ENCODE results near the gene GSG1L. TPM values are rescaled to one million over a fixed set of nuclear protein-coding genes. Genes with fewer than 3 reads are reported as not detected.

GSG1L gene
- polyA plus RNA-seq, 4 donors, result 0.09 to 0.22 TPM; not detected in 2

DNA sequence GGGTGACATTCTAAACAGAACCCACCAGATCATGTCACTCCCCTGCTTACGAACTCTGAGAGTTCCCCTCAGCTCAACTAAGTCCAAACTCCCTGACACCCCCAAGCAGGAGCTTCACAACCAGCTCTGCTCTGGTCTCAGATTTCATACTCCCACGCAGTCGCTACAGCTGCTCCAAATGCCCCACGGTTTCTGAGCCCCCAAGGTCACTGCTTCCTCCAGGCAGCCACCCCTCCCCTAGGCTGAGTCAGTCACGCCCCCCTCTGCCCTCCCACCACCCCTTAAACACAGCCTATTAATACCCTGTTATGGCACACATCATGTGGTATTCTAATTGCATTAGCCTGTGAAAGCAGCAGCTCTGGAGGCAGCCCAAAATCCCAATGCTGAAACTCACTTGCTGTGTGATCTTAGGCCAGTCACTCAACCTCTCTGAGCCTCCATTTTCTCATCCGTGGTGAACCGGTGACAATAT is 51.5 kb downstream of the GSG1L start:
- Histone ChIP-seq H3K27me3 (ENCODE audit: control insufficient read depth in 3 of 3, insufficient read depth in 3 of 3, low read length in 3 of 3) (peaks cover 0 to 3% (median 0%) of the 10 kb centered on the region in 3 donors), H3K9me3 (ENCODE audit: control insufficient read depth in 2 of 2, insufficient read depth in 1 of 2, low read depth in 1 of 2, low read length in 1 of 2) (no peaks in the 10 kb centered on the region), H3K4me1 (ENCODE audit: control insufficient read depth in 3 of 3, insufficient read depth in 2 of 3, low read depth in 1 of 3, low read length in 2 of 3) (no peaks in the 10 kb centered on the region), H3K4me3 (ENCODE audit: low read depth in 1 of 3, low read length in 3 of 3) (no peak overlapping the region), H3K36me3 (ENCODE audit: control insufficient read depth in 3 of 3, insufficient read depth in 2 of 3, low read depth in 1 of 3, low read length in 3 of 3) (no peaks in the 10 kb centered on the region), H3K27ac (ENCODE audit: low read depth in 1 of 3, low read length in 2 of 3) (no peak overlapping the region)
- 44 to 48% (median 45%) methylated on average over 7 of the region's 7 CpGs for WGBS, 3 donors
- DNase-seq (no peak), FAIRE-seq (no peak)

DNA sequence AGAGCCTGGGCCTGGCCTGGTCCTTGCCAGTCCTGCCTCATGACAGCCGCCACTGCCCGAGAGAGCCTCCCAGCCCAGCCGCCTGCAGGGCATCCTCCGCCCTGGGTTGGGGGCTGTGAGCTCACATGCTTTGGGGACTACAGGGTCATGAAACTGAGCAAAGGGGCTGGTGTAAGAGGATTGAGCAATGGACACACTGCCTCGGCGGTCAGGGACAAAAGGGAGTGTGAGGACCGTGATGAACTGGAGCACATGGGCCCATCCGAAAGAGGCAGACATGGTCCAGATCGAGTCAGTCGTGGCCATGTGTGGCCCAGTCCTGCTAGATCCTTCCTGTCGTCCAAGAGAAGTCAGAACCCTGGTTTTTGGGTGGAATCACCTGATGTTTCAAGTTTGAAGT is 52.3 kb downstream of the GSG1L start:
- Histone ChIP-seq H3K27ac (ENCODE audit: low read depth in 1 of 3, low read length in 2 of 3) (no peak overlapping the region), H3K27me3 (ENCODE audit: control insufficient read depth in 3 of 3, insufficient read depth in 3 of 3, low read length in 3 of 3) (peaks cover 0 to 3% (median 0%) of the 10 kb centered on the region in 3 donors), H3K36me3 (ENCODE audit: control insufficient read depth in 3 of 3, insufficient read depth in 2 of 3, low read depth in 1 of 3, low read length in 3 of 3) (no peaks in the 10 kb centered on the region), H3K4me1 (ENCODE audit: control insufficient read depth in 3 of 3, insufficient read depth in 2 of 3, low read depth in 1 of 3, low read length in 2 of 3) (no peaks in the 10 kb centered on the region), H3K9me3 (ENCODE audit: control insufficient read depth in 2 of 2, insufficient read depth in 1 of 2, low read depth in 1 of 2, low read length in 1 of 2) (no peaks in the 10 kb centered on the region), H3K4me3 (ENCODE audit: low read depth in 1 of 3, low read length in 3 of 3) (no peak overlapping the region)
- WGBS, 3 donors, result 83 to 87% (median 85%) methylated on average over 11 of the region's 11 CpGs
- FAIRE-seq (no peak), DNase-seq (no peak)

DNA sequence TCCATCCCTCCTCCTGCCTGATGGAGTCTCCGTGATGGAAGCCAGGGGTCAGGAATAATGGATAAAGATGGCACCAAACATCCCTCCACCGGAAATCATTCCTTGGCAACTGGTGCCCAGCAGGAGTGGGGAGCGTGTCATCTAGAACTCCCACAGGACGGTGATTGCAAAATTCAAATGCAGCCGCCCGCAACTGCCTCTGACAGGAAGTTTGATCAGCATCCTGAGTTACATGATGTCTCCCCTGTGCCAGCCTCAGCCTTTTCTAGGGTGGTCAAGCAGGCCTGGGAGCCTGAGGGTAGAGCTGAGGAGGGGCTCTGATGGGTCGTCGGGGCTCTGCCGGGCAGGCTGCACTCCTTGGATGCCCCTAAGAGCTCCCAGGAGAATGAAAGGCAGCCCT is 52.8 kb downstream of the GSG1L start:
- DNase-seq (no peak), FAIRE-seq (no peak)
- no peaks in the 10 kb centered on the region for H3K9me3 ChIP-seq (ENCODE audit: control insufficient read depth in 2 of 2, insufficient read depth in 1 of 2, low read depth in 1 of 2, low read length in 1 of 2)
- H3K36me3 ChIP-seq (ENCODE audit: control insufficient read depth in 3 of 3, insufficient read depth in 2 of 3, low read depth in 1 of 3, low read length in 3 of 3), result no peaks in the 10 kb centered on the region
- H3K4me1 ChIP-seq (ENCODE audit: control insufficient read depth in 3 of 3, insufficient read depth in 2 of 3, low read depth in 1 of 3, low read length in 2 of 3), result no peaks in the 10 kb centered on the region
- peaks cover 0 to 3% (median 0%) of the 10 kb centered on the region in 3 donors for H3K27me3 ChIP-seq (ENCODE audit: control insufficient read depth in 3 of 3, insufficient read depth in 3 of 3, low read length in 3 of 3)
- no peak overlapping the region for H3K27ac ChIP-seq (ENCODE audit: low read depth in 1 of 3, low read length in 2 of 3)
- WGBS, 3 donors, result 60 to 65% (median 63%) methylated on average over 9 of the region's 9 CpGs
- no peak overlapping the region for H3K4me3 ChIP-seq (ENCODE audit: low read depth in 1 of 3, low read length in 3 of 3)

DNA sequence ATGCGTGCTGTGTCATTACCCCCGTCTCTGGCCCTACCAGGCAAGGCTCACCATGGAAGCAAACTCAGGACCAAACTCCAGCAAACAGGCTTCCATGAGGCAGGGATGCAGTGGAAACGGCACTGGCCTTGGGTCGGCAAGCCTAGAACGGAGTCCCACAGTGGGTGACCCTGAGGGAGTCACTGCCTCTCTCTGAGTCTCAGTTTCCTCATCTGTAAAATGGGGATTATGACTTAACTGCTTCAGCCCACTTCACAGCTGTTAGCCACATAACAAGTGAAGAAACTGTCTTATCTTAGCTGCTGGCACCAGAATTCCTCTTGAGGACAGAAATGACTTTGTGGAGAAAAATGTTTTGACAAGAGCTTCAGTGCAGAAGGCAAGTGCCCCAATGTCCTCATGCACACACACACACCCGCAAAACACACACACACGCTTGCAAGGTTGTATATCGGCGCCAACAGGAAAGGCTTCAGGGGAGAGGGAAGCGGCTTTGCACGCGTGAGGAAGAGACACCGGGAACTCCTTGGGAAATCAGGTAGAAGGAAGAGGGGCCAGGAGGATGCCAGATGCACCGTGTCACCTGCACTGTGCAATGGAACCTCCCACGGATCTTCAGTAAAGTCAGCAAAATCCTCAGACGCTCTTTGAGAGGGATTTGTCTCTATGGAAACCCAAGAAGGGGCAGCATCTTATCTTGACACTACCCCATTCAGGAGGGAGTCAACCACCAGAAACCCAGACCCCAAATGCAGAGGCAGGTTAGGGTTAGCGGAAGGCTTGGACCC is 53.7 kb downstream of the GSG1L start:
- Histone ChIP-seq H3K36me3 (ENCODE audit: control insufficient read depth in 3 of 3, insufficient read depth in 2 of 3, low read depth in 1 of 3, low read length in 3 of 3) (no peaks in the 10 kb centered on the region), H3K27ac (ENCODE audit: low read depth in 1 of 3, low read length in 2 of 3) (no peak overlapping the region), H3K27me3 (ENCODE audit: control insufficient read depth in 3 of 3, insufficient read depth in 3 of 3, low read length in 3 of 3) (peaks cover 0 to 2% (median 0%) of the 10 kb centered on the region in 3 donors), H3K4me3 (ENCODE audit: low read depth in 1 of 3, low read length in 3 of 3) (no peak overlapping the region), H3K9me3 (ENCODE audit: control insufficient read depth in 2 of 2, insufficient read depth in 1 of 2, low read depth in 1 of 2, low read length in 1 of 2) (no peaks in the 10 kb centered on the region), H3K4me1 (ENCODE audit: control insufficient read depth in 3 of 3, insufficient read depth in 2 of 3, low read depth in 1 of 3, low read length in 2 of 3) (no peaks in the 10 kb centered on the region)
- 63 to 76% (median 71%) methylated on average over 17 of the region's 17 CpGs for WGBS, 3 donors
- FAIRE-seq (no peak), DNase-seq (no peak)

DNA sequence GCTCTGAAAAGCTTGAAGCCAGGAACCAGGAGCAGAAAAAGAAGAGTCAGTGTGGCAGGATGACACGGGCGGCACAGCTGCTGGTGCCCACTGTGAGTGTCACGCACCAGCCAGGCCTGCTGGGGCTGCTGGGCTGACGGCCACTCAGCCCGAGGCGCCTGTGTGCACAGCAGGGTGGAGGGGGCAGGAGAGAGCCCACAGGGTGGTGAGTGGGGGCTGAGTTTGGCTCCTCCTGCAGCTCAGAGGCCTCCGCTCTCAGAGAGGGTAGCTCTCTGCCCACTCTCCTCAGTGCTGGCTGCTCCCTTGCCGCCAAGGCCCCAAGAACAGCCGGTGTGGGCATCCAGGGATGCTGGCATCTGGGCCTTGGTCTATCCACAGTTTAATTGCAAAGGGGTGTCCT is 59.6 kb downstream of the GSG1L start:
- Histone ChIP-seq H3K27me3 (ENCODE audit: control insufficient read depth in 3 of 3, insufficient read depth in 3 of 3, low read length in 3 of 3) (no peaks in the 10 kb centered on the region), H3K36me3 (ENCODE audit: control insufficient read depth in 3 of 3, insufficient read depth in 2 of 3, low read depth in 1 of 3, low read length in 3 of 3) (no peaks in the 10 kb centered on the region)
- WGBS, 3 donors, result 73 to 81% (median 75%) methylated on average over 9 of the region's 9 CpGs

DNA sequence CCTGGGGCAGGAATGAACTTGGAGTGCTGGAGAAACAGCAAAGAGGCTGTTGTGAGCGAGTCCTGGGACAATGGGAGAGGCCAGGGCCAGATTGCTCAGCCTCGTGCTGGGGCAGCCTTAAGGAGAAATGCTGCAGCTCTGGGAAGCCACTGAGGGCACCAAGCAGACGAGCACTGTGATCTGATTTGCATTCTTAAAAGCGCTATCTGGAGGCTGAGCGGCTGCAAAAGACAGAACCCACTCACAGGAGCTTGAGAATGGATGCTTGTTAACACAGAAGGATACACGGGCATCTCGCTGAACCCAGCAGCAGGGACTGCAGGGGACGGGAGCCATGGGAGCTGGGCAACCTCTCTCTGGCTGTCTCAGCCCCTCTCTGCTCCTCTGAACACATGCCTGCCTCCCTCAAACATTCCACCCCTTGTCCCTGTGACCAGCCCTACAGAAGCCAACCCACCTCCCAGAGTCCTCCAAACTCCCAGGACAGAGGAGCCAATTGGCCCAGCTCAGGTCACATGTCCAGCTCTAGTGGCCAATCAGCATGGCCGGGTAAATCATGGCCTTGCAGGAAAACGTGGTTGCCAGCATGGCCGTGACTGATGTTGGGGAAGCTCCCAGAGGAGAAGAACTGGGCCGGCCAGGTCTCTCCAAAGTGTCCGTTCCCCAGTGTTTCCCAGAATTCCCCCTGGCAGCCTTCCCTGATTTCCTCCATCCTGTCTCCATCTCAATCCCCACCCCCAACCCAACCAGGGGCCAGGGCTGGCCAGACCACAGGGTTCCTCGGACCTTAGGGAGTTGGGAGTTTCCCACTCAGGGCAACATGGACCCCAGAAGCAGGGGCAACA is 60.3 kb downstream of the GSG1L start:
- Histone ChIP-seq H3K36me3 (ENCODE audit: control insufficient read depth in 3 of 3, insufficient read depth in 2 of 3, low read depth in 1 of 3, low read length in 3 of 3) (no peaks in the 10 kb centered on the region), H3K27me3 (ENCODE audit: control insufficient read depth in 3 of 3, insufficient read depth in 3 of 3, low read length in 3 of 3) (no peaks in the 10 kb centered on the region), H3K9me3 (ENCODE audit: control insufficient read depth in 2 of 2, insufficient read depth in 1 of 2, low read depth in 1 of 2, low read length in 1 of 2) (no peaks in the 10 kb centered on the region), H3K27ac (ENCODE audit: low read depth in 1 of 3, low read length in 2 of 3) (no peak overlapping the region), H3K4me1 (ENCODE audit: control insufficient read depth in 3 of 3, insufficient read depth in 2 of 3, low read depth in 1 of 3, low read length in 2 of 3) (no peaks in the 10 kb centered on the region), H3K4me3 (ENCODE audit: low read depth in 1 of 3, low read length in 3 of 3) (no peak overlapping the region)
- 72 to 77% (median 75%) methylated on average over 13 to 14 of the region's 14 CpGs for WGBS, 3 donors
- no peak for DNase-seq
- no peak for FAIRE-seq

More for the DNA sequence above, 59.6 kb downstream of the GSG1L start:
- H3K4me3 ChIP-seq (ENCODE audit: low read depth in 1 of 3, low read length in 3 of 3), result no peak overlapping the region
- no peak for FAIRE-seq
- DNase-seq, result no peak
- H3K9me3 ChIP-seq (ENCODE audit: control insufficient read depth in 2 of 2, insufficient read depth in 1 of 2, low read depth in 1 of 2, low read length in 1 of 2), result no peaks in the 10 kb centered on the region
- no peaks in the 10 kb centered on the region for H3K4me1 ChIP-seq (ENCODE audit: control insufficient read depth in 3 of 3, insufficient read depth in 2 of 3, low read depth in 1 of 3, low read length in 2 of 3)
- no peak overlapping the region for H3K27ac ChIP-seq (ENCODE audit: low read depth in 1 of 3, low read length in 2 of 3)

DNA sequence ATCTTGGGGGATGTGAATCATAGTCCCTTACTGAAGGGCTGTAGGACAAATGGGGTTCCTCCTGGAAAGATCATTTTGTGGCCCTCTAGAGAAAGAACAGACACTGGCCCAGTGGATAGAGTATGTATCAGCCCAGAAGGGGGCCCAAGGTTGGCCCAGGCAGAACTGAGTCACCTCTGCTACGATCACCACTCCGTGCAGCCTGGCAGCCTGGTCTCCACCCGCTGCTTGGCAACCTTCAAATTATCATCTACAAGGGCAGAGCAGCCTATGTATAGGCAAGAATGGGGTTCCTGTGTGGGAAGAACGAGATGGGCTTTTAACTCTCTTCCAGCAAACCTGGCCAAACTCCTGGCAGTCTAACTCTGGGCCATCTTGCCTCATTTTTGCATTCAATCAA is 61.9 kb downstream of the GSG1L start:
- WGBS, 3 donors, result 50 to 75% (median 75%) methylated on average over 4 of the region's 4 CpGs
- Histone ChIP-seq H3K4me1 (ENCODE audit: control insufficient read depth in 3 of 3, insufficient read depth in 2 of 3, low read depth in 1 of 3, low read length in 2 of 3) (no peaks in the 10 kb centered on the region), H3K4me3 (ENCODE audit: low read depth in 1 of 3, low read length in 3 of 3) (no peak overlapping the region), H3K27ac (ENCODE audit: low read depth in 1 of 3, low read length in 2 of 3) (no peak overlapping the region), H3K9me3 (ENCODE audit: control insufficient read depth in 2 of 2, insufficient read depth in 1 of 2, low read depth in 1 of 2, low read length in 1 of 2) (no peaks in the 10 kb centered on the region), H3K27me3 (ENCODE audit: control insufficient read depth in 3 of 3, insufficient read depth in 3 of 3, low read length in 3 of 3) (no peaks in the 10 kb centered on the region), H3K36me3 (ENCODE audit: control insufficient read depth in 3 of 3, insufficient read depth in 2 of 3, low read depth in 1 of 3, low read length in 3 of 3) (no peaks in the 10 kb centered on the region)
- DNase-seq (no peak), FAIRE-seq (no peak)

DNA sequence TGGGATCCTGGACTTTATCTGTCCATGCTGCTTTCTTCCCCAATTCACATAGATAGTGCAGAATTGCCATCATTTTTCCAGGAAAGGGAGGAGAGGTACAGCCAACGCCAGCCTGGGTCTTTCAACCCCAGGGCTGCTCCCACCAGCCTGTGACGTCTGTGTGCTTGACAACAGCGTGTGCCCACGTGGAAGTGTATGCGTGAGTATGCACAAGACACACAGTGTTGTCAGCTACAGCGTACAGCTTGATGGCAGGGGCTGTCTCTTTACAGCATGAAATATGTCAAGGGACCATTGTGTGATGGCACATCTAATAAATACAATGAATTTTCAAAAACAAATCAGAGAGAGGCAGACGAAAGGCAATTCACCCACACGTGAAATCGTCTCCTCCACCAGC is 62.3 kb downstream of the GSG1L start:
- Histone ChIP-seq H3K36me3 (ENCODE audit: control insufficient read depth in 3 of 3, insufficient read depth in 2 of 3, low read depth in 1 of 3, low read length in 3 of 3) (no peaks in the 10 kb centered on the region), H3K27me3 (ENCODE audit: control insufficient read depth in 3 of 3, insufficient read depth in 3 of 3, low read length in 3 of 3) (no peaks in the 10 kb centered on the region), H3K4me1 (ENCODE audit: control insufficient read depth in 3 of 3, insufficient read depth in 2 of 3, low read depth in 1 of 3, low read length in 2 of 3) (no peaks in the 10 kb centered on the region), H3K9me3 (ENCODE audit: control insufficient read depth in 2 of 2, insufficient read depth in 1 of 2, low read depth in 1 of 2, low read length in 1 of 2) (no peaks in the 10 kb centered on the region), H3K4me3 (ENCODE audit: low read depth in 1 of 3, low read length in 3 of 3) (no peak overlapping the region), H3K27ac (ENCODE audit: low read depth in 1 of 3, low read length in 2 of 3) (no peak overlapping the region)
- DNase-seq, result no peak
- no peak for FAIRE-seq
- WGBS, 3 donors, result 68 to 76% (median 71%) methylated on average over 9 of the region's 9 CpGs
